Body of pancreas (tissue), 4 donors: ENCODE results near the gene ERAS.

Experiments
- CTCF ChIP-seq, 7 experiments: fragments of 450-650 bp in 4 of 7; fragments of 200-600 bp in 3 of 7; sonication (generic) in 3 of 7; IDR thresholded peaks; one replicate each; pipeline ENCODE4 v1.5.1; 2016 to 2019; ENCODE audit warnings: antibody characterized with exemption in 7 of 7
- POLR2A ChIP-seq, 3 donors: fragments of 450-650 bp; IDR thresholded peaks; one replicate each; pipeline ENCODE4 v1.6.1; 2016; ENCODE audit warnings: antibody characterized with exemption in 3 of 3, mild to moderate bottlenecking in 2 of 3

- no peak for TF ChIP-seq POLR2A (IDR thresholded peaks at IDR 0.05)
- no peak for TF ChIP-seq CTCF (IDR thresholded peaks at IDR 0.05)
Observed at GRCh38 chrX:48781705-48782104, 44.6 kb upstream of the ERAS start.
